HepG2 (cell line): ENCODE data around the gene IQCH. TPM values are rescaled to one million over a fixed set of nuclear protein-coding genes. Genes with fewer than 3 reads are reported as not detected.

ENCODE experiments used
- BRCA1 ChIP-seq: sonication (generic); formaldehyde crosslinking; IDR thresholded peaks from 2 replicates; pipeline ENCODE4 v1.4.0; 2020; ENCODE audit warnings: missing genetic modification reagents
- HOXA5 ChIP-seq: sonication (generic); formaldehyde crosslinking; IDR thresholded peaks from 2 replicates; pipeline ENCODE4 v1.4.0; 2020; ENCODE audit warnings: missing genetic modification reagents
- NFATC3 ChIP-seq: sonication (generic); formaldehyde crosslinking; IDR thresholded peaks from 2 replicates; pipeline ENCODE4 v1.5.1; 2020; ENCODE audit warnings: mild to moderate bottlenecking, missing genetic modification reagents
- SUZ12 ChIP-seq: fragments of 150-350 bp; IDR thresholded peaks from 2 replicates; pipeline ENCODE4 v1.6.1; 2014; ENCODE audit warnings: low read depth, low read length
- ZNF547 ChIP-seq: sonication (generic); formaldehyde crosslinking; IDR thresholded peaks from 2 replicates; pipeline ENCODE4 v1.5.1; 2020; ENCODE audit warnings: mild to moderate bottlenecking, missing genetic modification reagents
- ZNF567 ChIP-seq: sonication (generic); formaldehyde crosslinking; IDR thresholded peaks from 2 replicates; pipeline ENCODE4 v1.8.1; 2023; ENCODE audit warnings: mild to moderate bottlenecking, missing genetic modification reagents, borderline replicate concordance
- ZNF883 ChIP-seq: sonication (generic); formaldehyde crosslinking; IDR thresholded peaks from 2 replicates; pipeline ENCODE4 v1.5.1; 2020; ENCODE audit warnings: mild to moderate bottlenecking, missing genetic modification reagents; ENCODE audit errors: not compliant biosample characterization
- polyA plus RNA-seq, 8 experiments: library from polyadenylated mRNA; depleted of rRNA in 3 of 8; stranded (reverse) in 7 of 8; unstranded in 1 of 8; fragments of >200 nt; fragmentation: Illumina TruSeq in 4 of 8; extraction: Trizol in 4 of 8; gene quantifications; 2 replicates each; pipeline versions ENCODE4 v1.2.1 to v1.2.3, GENCODE V29; 2011 to 2016; ENCODE audit warnings: low read depth in 4 of 8, missing spikeins in 1 of 8, mixed read lengths in 1 of 8; ENCODE audit not compliant: insufficient read depth in 1 of 8
- total RNA-seq, 5 experiments: library from RNA; depleted of rRNA; stranded (reverse); fragments of >200 nt; fragmentation: Illumina TruSeq; extraction: Trizol; gene quantifications; 2 replicates each; pipeline ENCODE4 v1.2.3, GENCODE V29; 2016; ENCODE audit warnings: low read depth in 1 of 5
- TF ChIP-seq, protein P1 (sequence below): sonication (generic); formaldehyde crosslinking; IDR thresholded peaks from 2 replicates; pipeline ENCODE4 v1.5.1; 2020; ENCODE audit warnings: mild to moderate bottlenecking, missing genetic modification reagents, moderate library complexity
- TF ChIP-seq, protein P2 (sequence below): IDR thresholded peaks from 2 replicates; pipeline ENCODE4 v1.6.1; 2018; ENCODE audit warnings: missing genetic modification reagents

The IQCH gene
- total and polyA plus RNA-seq, 2 of the 13 experiments (the other 11 are each of a cell fraction or from before 2014, with no cell fraction given) = 0.16 to 0.55 TPM

- TF ChIP-seq, protein P1, sequence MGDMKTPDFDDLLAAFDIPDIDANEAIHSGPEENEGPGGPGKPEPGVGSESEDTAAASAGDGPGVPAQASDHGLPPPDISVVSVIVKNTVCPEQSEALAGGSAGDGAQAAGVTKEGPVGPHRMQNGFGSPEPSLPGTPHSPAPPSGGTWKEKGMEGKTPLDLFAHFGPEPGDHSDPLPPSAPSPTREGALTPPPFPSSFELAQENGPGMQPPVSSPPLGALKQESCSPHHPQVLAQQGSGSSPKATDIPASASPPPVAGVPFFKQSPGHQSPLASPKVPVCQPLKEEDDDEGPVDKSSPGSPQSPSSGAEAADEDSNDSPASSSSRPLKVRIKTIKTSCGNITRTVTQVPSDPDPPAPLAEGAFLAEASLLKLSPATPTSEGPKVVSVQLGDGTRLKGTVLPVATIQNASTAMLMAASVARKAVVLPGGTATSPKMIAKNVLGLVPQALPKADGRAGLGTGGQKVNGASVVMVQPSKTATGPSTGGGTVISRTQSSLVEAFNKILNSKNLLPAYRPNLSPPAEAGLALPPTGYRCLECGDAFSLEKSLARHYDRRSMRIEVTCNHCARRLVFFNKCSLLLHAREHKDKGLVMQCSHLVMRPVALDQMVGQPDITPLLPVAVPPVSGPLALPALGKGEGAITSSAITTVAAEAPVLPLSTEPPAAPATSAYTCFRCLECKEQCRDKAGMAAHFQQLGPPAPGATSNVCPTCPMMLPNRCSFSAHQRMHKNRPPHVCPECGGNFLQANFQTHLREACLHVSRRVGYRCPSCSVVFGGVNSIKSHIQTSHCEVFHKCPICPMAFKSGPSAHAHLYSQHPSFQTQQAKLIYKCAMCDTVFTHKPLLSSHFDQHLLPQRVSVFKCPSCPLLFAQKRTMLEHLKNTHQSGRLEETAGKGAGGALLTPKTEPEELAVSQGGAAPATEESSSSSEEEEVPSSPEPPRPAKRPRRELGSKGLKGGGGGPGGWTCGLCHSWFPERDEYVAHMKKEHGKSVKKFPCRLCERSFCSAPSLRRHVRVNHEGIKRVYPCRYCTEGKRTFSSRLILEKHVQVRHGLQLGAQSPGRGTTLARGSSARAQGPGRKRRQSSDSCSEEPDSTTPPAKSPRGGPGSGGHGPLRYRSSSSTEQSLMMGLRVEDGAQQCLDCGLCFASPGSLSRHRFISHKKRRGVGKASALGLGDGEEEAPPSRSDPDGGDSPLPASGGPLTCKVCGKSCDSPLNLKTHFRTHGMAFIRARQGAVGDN (CRISPR knock-in tag) = no peak
- TF ChIP-seq NFATC3 (no peak), ZNF883 (CRISPR knock-in tag) (no peak), BRCA1 (no peak), HOXA5 (CRISPR knock-in tag) (no peak), SUZ12 (no peak), ZNF547 (CRISPR knock-in tag) (no peak), ZNF567 (CRISPR knock-in tag) (no peak)
- TF ChIP-seq, protein P2, sequence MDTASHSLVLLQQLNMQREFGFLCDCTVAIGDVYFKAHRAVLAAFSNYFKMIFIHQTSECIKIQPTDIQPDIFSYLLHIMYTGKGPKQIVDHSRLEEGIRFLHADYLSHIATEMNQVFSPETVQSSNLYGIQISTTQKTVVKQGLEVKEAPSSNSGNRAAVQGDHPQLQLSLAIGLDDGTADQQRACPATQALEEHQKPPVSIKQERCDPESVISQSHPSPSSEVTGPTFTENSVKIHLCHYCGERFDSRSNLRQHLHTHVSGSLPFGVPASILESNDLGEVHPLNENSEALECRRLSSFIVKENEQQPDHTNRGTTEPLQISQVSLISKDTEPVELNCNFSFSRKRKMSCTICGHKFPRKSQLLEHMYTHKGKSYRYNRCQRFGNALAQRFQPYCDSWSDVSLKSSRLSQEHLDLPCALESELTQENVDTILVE (CRISPR knock-in tag) = no peak
These were observed 251.3 kb downstream of the IQCH start (continued) for GRCh38 chr15:67505675-67506572.
